MM.1S (cell line): ENCODE data around the gene CHRNG.

Source experiments
- DNase-seq: peaks from one replicate; pipeline ENCODE4 v3.0.0-alpha.2; 2015
- H2AFZ ChIP-seq: fragments of 300-600 bp; sonication (generic); 2 replicates; pipeline ENCODE4 v1.6.0; 2016; ENCODE audit warnings: antibody characterized with exemption, low read length
- H3F3A ChIP-seq: fragments of 300-600 bp; sonication (generic); 2 replicates; pipeline ENCODE4 v1.6.1; 2016; ENCODE audit warnings: mild to moderate bottlenecking, antibody characterized with exemption, low read length, moderate library complexity, mixed read lengths; ENCODE audit not compliant: insufficient read depth
- H3K27ac ChIP-seq: fragments of 300-600 bp; sonication (generic); 2 replicates; pipeline ENCODE4 v1.5.1; 2016; ENCODE audit warnings: mild to moderate bottlenecking, low read length
- H3K27me3 ChIP-seq: fragments of 300-600 bp; sonication (generic); replicated peaks from 2 replicates; pipeline ENCODE4 v1.6.0; 2016; ENCODE audit warnings: low read length; ENCODE audit not compliant: insufficient read depth
- H3K36me3 ChIP-seq: fragments of 300-600 bp; sonication (generic); replicated peaks from 2 replicates; pipeline ENCODE4 v1.6.1; 2016; ENCODE audit warnings: mild to moderate bottlenecking, low read length, mixed read lengths; ENCODE audit not compliant: insufficient read depth
- H3K4me1 ChIP-seq: fragments of 300-600 bp; sonication (generic); 2 replicates; pipeline ENCODE4 v1.6.1; 2016; ENCODE audit warnings: low read length, mixed read lengths
- H3K4me2 ChIP-seq: fragments of 300-600 bp; sonication (generic); 2 replicates; pipeline ENCODE4 v1.6.0; 2016; ENCODE audit warnings: low read depth, low read length
- H3K4me3 ChIP-seq: fragments of 300-600 bp; sonication (generic); 2 replicates; pipeline ENCODE4 v1.5.1; 2016; ENCODE audit warnings: low read length, mixed read lengths
- H3K79me2 ChIP-seq: fragments of 300-600 bp; sonication (generic); 2 replicates; pipeline ENCODE4 v1.6.1; 2016; ENCODE audit warnings: mixed run types, low read length, mixed read lengths
- H3K9ac ChIP-seq: fragments of 300-600 bp; sonication (generic); 2 replicates; pipeline ENCODE4 v1.6.1; 2016; ENCODE audit warnings: low read length, mixed read lengths
- H3K9me2 ChIP-seq: fragments of 300-600 bp; sonication (generic); replicated peaks from 2 replicates; pipeline ENCODE4 v1.6.1; 2016; ENCODE audit warnings: mild to moderate bottlenecking, low read length, mixed read lengths; ENCODE audit not compliant: insufficient read depth
- H3K9me3 ChIP-seq: fragments of 300-600 bp; sonication (generic); replicated peaks from 2 replicates; pipeline ENCODE4 v1.6.1; 2016; ENCODE audit warnings: mild to moderate bottlenecking, low read length, mixed read lengths; ENCODE audit not compliant: insufficient read depth
- H4K20me1 ChIP-seq: fragments of 300-600 bp; sonication (generic); 2 replicates; pipeline ENCODE4 v1.6.1; 2016; ENCODE audit warnings: mild to moderate bottlenecking, low read length, moderate library complexity, mixed read lengths; ENCODE audit not compliant: insufficient read depth
- EZH2 ChIP-seq: fragments of 300-600 bp; sonication (generic); optimal IDR thresholded peaks from 2 replicates; pipeline ENCODE3; 2017; ENCODE audit warnings: low read depth, mild to moderate bottlenecking, antibody characterized with exemption, low read length, mixed read lengths
- EZH2phosphoT487 ChIP-seq: fragments of 300-600 bp; sonication (generic); IDR thresholded peaks from 2 replicates; pipeline ENCODE4 v1.6.1; 2018; ENCODE audit warnings: antibody characterized with exemption, low read length
- TF ChIP-seq, protein P1 (sequence below): fragments of 300-600 bp; sonication (generic); IDR thresholded peaks from 2 replicates; pipeline ENCODE4 v1.5.1; 2016; ENCODE audit warnings: antibody characterized with exemption, low read length, mixed read lengths

Gene CHRNG

DNA sequence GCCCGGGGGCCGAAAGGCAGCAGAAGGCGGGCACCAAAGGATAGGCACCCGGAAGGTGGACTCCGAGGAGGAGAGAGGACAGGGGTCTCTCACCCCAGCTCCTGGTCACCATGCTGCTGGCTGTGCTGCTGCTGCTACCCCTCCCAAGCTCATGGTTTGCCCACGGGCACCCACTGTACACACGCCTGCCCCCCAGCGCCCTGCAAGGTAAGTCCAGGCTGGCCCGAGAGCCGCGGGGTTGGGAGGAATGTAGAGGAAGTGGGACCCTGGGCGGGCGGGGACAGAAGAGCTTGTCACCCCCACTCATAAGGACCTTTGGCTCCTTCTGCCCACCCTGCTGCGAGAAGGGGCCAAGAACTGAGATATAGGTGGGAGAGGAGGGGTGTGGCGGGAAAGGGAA is 19.0 kb upstream of the CHRNG start:
- Histone ChIP-seq H3F3A (no peaks in the 10 kb centered on the region), H2AFZ (no peak overlapping the region), H3K27ac (no peak overlapping the region), H3K4me3 (no peak overlapping the region), H3K9ac (no peak overlapping the region), H3K4me2 (no peak overlapping the region), H3K9me2 (no peaks in the 10 kb centered on the region), H3K4me1 (no peaks in the 10 kb centered on the region), H4K20me1 (no peaks in the 10 kb centered on the region), H3K27me3 (peaks cover 59% of the 10 kb centered on the region), H3K79me2 (no peaks in the 10 kb centered on the region), H3K36me3 (no peaks in the 10 kb centered on the region), H3K9me3 (no peaks in the 10 kb centered on the region)
- no peak for TF ChIP-seq EZH2
- TF ChIP-seq, protein P1, sequence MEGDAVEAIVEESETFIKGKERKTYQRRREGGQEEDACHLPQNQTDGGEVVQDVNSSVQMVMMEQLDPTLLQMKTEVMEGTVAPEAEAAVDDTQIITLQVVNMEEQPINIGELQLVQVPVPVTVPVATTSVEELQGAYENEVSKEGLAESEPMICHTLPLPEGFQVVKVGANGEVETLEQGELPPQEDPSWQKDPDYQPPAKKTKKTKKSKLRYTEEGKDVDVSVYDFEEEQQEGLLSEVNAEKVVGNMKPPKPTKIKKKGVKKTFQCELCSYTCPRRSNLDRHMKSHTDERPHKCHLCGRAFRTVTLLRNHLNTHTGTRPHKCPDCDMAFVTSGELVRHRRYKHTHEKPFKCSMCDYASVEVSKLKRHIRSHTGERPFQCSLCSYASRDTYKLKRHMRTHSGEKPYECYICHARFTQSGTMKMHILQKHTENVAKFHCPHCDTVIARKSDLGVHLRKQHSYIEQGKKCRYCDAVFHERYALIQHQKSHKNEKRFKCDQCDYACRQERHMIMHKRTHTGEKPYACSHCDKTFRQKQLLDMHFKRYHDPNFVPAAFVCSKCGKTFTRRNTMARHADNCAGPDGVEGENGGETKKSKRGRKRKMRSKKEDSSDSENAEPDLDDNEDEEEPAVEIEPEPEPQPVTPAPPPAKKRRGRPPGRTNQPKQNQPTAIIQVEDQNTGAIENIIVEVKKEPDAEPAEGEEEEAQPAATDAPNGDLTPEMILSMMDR, result no peak
- TF ChIP-seq EZH2phosphoT487, result no peak
- DNase-seq, result no peak

DNA sequence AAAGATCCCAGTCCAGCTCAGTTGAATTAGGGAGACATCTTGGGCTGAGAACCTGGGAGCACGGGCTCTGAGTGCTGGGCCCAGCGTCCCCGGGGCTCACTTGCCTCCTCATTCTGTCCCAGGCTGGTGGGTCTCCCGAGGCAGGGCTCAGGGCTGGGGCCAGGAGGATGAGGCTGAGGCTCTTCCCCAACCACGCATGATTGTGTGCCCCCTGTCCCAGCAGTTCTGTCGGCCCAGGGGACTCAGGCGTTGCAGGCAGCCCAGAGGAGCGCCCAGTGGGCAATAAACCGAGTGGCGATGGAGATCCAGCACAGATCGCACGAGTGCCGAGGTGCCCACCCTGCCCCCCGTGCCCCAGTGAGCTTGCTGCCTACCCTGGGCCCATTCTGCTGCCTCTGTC is 18.4 kb upstream of the CHRNG start:
- peaks cover 59% of the 10 kb centered on the region for H3K27me3 ChIP-seq

DNA sequence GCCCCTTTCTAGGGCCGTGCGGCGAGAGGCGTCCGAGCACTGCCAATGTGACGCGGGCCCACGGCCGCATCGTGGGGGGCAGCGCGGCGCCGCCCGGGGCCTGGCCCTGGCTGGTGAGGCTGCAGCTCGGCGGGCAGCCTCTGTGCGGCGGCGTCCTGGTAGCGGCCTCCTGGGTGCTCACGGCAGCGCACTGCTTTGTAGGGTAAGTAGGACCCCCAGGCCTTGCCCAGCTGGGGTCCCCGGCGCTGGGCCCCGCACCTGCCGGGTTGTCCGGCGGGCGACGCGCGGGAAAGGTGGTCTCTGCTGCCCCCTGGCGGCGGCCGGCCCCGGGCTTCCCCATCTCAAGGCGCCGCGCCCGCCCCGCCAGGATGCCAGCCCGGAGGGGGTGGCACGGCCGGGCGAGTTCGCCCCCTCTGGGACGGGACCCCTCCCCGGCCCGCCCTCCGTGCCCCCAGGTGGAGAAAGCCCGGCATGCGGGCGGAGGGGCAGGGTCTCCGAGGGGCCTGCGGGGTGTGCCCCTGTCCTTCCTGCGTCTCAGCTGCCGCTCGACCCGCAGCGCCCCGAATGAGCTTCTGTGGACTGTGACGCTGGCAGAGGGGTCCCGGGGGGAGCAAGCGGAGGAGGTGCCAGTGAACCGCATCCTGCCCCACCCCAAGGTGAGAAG is 17.4 kb upstream of the CHRNG start:
- H3K9ac ChIP-seq, result no peak overlapping the region
- H2AFZ ChIP-seq, result no peak overlapping the region
- no peak overlapping the region for H3K27ac ChIP-seq
- H3K9me2 ChIP-seq, result no peaks in the 10 kb centered on the region
- peak overlapping the region; percentile 42 for H3K4me3 ChIP-seq
- H3F3A ChIP-seq, result no peaks in the 10 kb centered on the region
- no peaks in the 10 kb centered on the region for H3K36me3 ChIP-seq
- TF ChIP-seq EZH2 (no peak), EZH2phosphoT487 (no peak)
- TF ChIP-seq, protein P1, result peak; percentile 54
- peak overlapping the region; percentile 70; the same call in 1 of the 2 replicates for H3K4me2 ChIP-seq
- DNase-seq, result peak; percentile 16
- no peaks in the 10 kb centered on the region for H3K9me3 ChIP-seq
- H3K27me3 ChIP-seq, result peaks cover 59% of the 10 kb centered on the region
- H3K4me1 ChIP-seq, result no peaks in the 10 kb centered on the region
- H4K20me1 ChIP-seq, result no peaks in the 10 kb centered on the region
- H3K79me2 ChIP-seq, result no peaks in the 10 kb centered on the region

More for the DNA sequence above, 18.4 kb upstream of the CHRNG start:
- no peak for DNase-seq
- Histone ChIP-seq H3K27ac (no peak overlapping the region), H2AFZ (no peak overlapping the region), H3K9me3 (no peaks in the 10 kb centered on the region), H3K9ac (no peak overlapping the region), H3K79me2 (no peaks in the 10 kb centered on the region), H3F3A (no peaks in the 10 kb centered on the region), H4K20me1 (no peaks in the 10 kb centered on the region), H3K4me3 (no peak overlapping the region), H3K4me1 (no peaks in the 10 kb centered on the region), H3K36me3 (no peaks in the 10 kb centered on the region), H3K9me2 (no peaks in the 10 kb centered on the region), H3K4me2 (no peak overlapping the region)
- no peak for TF ChIP-seq EZH2phosphoT487
- no peak for TF ChIP-seq EZH2
- TF ChIP-seq, protein P1, result no peak
